GM10266 (cell line): ENCODE measurements around the gene RAN.

Experiments
- DNase-seq: peaks from one replicate; pipeline ENCODE4 v3.0.0; 2012; ENCODE audit errors: extremely low spot score
- CTCF ChIP-seq: IDR thresholded peaks from 2 replicates; pipeline ENCODE4 v1.5.1; 2012; ENCODE audit warnings: mild to moderate bottlenecking, low read depth; ENCODE audit not compliant: control insufficient read depth, insufficient read depth; ENCODE audit errors: missing control alignments

Gene RAN

GRCh38 chr12:130876297-130876696 is 4.4 kb downstream of the RAN start:
- TF ChIP-seq CTCF: no peak
- no peak for DNase-seq

- TF ChIP-seq CTCF: no peak
- DNase-seq: no peak
Observed at GRCh38 chr12:130876758-130877157, 4.9 kb downstream of the RAN start.

- no peak for DNase-seq
- TF ChIP-seq CTCF: no peak
Observed at GRCh38 chr12:130877333-130877732, 5.5 kb downstream of the RAN start.

- no peak for DNase-seq
Observed at GRCh38 chr12:130878193-130879185, 6.6 kb downstream of the RAN start.

GRCh38 chr12:130879212-130879686 is 7.4 kb downstream of the RAN start:
- no peak for TF ChIP-seq CTCF
- peak; percentile 70 for DNase-seq

More at GRCh38 chr12:130878193-130879185, 6.6 kb downstream of the RAN start:
- no peak for TF ChIP-seq CTCF

- no peak for DNase-seq
- no peak for TF ChIP-seq CTCF
Observed at GRCh38 chr12:130879781-130880389, 8.0 kb downstream of the RAN start.

DNA sequence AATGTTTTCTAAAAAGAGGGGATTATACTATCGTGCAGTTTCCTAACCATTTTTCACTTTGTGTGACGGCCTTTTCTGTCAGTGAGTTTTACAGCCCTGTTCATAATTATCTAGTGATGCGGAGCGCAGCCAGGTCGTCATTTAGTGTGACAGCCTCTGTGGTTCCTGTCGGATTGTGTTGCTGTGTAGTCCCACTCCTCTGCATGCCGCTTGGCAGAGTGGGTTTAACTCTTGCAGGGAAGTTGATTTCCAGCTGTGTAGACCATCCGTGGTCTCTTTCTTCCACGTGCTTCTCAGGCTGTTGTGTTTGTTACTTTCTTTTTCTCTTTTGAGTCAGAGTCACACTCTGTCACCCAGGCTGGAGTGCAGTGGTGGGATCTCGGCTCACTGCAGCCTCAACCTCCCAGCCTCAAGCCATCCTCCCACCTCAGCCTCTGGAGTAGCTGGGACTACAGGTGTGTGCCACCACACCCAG is 8.6 kb downstream of the RAN start:
- TF ChIP-seq CTCF: no peak
- DNase-seq: peak; percentile 26
